Transverse colon (tissue), 4 donors: ENCODE measurements around the gene RGS5.

Experiments used
- CTCF ChIP-seq, 5 experiments: fragments of 200-600 bp in 3 of 5; fragments of 450-650 bp in 2 of 5; sonication (generic) in 3 of 5; IDR thresholded peaks; 1 replicate in 2 of 5; 2 replicates in 3 of 5; pipeline ENCODE4 v1.5.1; 2016 to 2017; ENCODE audit warnings: antibody characterized with exemption in 5 of 5, inconsistent platforms in 3 of 5, mild to moderate bottlenecking in 2 of 5, moderate library complexity in 1 of 5
- POLR2AphosphoS5 ChIP-seq, 3 donors: sonication (generic); formaldehyde crosslinking; IDR thresholded peaks; one replicate each; pipeline ENCODE4 v1.6.1; 2016; ENCODE audit warnings: antibody characterized with exemption in 3 of 3

- TF ChIP-seq CTCF (IDR thresholded peaks at IDR 0.05) (no peak), POLR2AphosphoS5 (IDR thresholded peaks at IDR 0.05) (no peak)
Measured at GRCh38 chr1:163227126-163227525, 24.4 kb upstream of the RGS5 start.
